B cell (primary cell): Measurements from ENCODE around the gene BLOC1S5. TPM values are rescaled to one million over a fixed set of nuclear protein-coding genes. Genes with fewer than 3 reads are reported as not detected.

ENCODE experiments used
- ATAC-seq: fragments of 200-7000 bp; cut with Tn5 transposase; one replicate; pipeline ENCODE4 v1.10.0; 2021; ENCODE audit warnings: low read depth, mild to moderate bottlenecking, moderate number of reproducible peaks, moderate library complexity
- CTCF ChIA-PET: fragments of 350-600 bp; sonication (Branson Sonifier 250); formaldehyde crosslinking; loops from one replicate; lab custom pipeline; 2021; ENCODE audit warnings: antibody characterized with exemption, inconsistent platforms; lab: Charles Lee
- POLR2A ChIA-PET: fragments of 350-600 bp; sonication (Branson Sonifier 250); formaldehyde crosslinking; loops from one replicate; lab custom pipeline; 2021; ENCODE audit warnings: antibody characterized with exemption; lab: Charles Lee
- DNase-seq: peaks from one replicate; pipeline ENCODE4 v3.0.0; 2013
- H2AFZ ChIP-seq: 2 replicates; pipeline ENCODE4 v1.6.1; 2012; ENCODE audit warnings: mild to moderate bottlenecking, low read depth, low read length; ENCODE audit not compliant: insufficient read depth, poor library complexity, severe bottlenecking
- H3K27ac ChIP-seq, 2 donors: 1 replicate in 1 of 2; 2 replicates in 1 of 2; pipeline ENCODE4 v1.5.1; 2012 to 2013; ENCODE audit warnings: low read length in 2 of 2, mild to moderate bottlenecking in 2 of 2, moderate library complexity in 1 of 2
- H3K27me3 ChIP-seq, 4 experiments: fragments of 200-600 bp in 1 of 4; sonication (generic) in 1 of 4; replicated peaks in 1 of 4; 1 replicate in 2 of 4; 2 replicates in 2 of 4; pipeline versions ENCODE4 v1.6.1 to v1.7.0; 2013 to 2016; ENCODE audit warnings: low read length in 3 of 4, mild to moderate bottlenecking in 2 of 4, mixed read lengths in 1 of 4, moderate library complexity in 1 of 4; ENCODE audit not compliant: insufficient read depth in 4 of 4, control insufficient read depth in 3 of 4; ENCODE audit errors: control extremely low read depth in 1 of 4
- H3K36me3 ChIP-seq, 2 experiments: replicated peaks in 1 of 2; 1 replicate in 1 of 2; 2 replicates in 1 of 2; pipeline versions ENCODE4 v1.6.1 to v1.7.1; 2013; ENCODE audit warnings: low read length in 1 of 2; ENCODE audit not compliant: insufficient read depth in 2 of 2, control insufficient read depth in 1 of 2; ENCODE audit errors: control extremely low read depth in 1 of 2, extremely low read depth in 1 of 2
- H3K4me1 ChIP-seq, 2 donors: fragments of 200-600 bp in 1 of 2; sonication (generic) in 1 of 2; 1 replicate in 1 of 2; 2 replicates in 1 of 2; pipeline versions ENCODE4 v1.5.1 to v1.6.1; 2013 to 2017; ENCODE audit warnings: low read length in 2 of 2; ENCODE audit not compliant: control insufficient read depth in 2 of 2, insufficient read depth in 2 of 2
- H3K4me2 ChIP-seq: replicated peaks from 2 replicates; pipeline ENCODE3; 2012; ENCODE audit warnings: mild to moderate bottlenecking, low read depth, low read length; ENCODE audit not compliant: poor library complexity, severe bottlenecking
- H3K4me3 ChIP-seq, 5 experiments: fragments of 200-600 bp in 1 of 5; sonication (generic) in 1 of 5; 1 replicate in 3 of 5; 2 replicates in 2 of 5; pipeline versions ENCODE4 v1.5.1 to v1.7.0; 2011 to 2016; ENCODE audit warnings: low read length in 4 of 5, mild to moderate bottlenecking in 4 of 5, low read depth in 2 of 5, control low read depth in 1 of 5, moderate library complexity in 1 of 5; ENCODE audit not compliant: insufficient read depth in 1 of 5; ENCODE audit errors: control extremely low read depth in 1 of 5, extremely low read depth in 1 of 5
- H3K79me2 ChIP-seq: fragments of 200-600 bp; sonication (generic); one replicate; pipeline ENCODE4 v1.6.0; 2016; ENCODE audit warnings: low read length; ENCODE audit not compliant: control insufficient read depth, insufficient read depth
- H3K9ac ChIP-seq: fragments of 200-600 bp; sonication (generic); 2 replicates; pipeline ENCODE4 v1.6.1; 2017; ENCODE audit warnings: mild to moderate bottlenecking, low read length, moderate library complexity
- H3K9me3 ChIP-seq, 3 donors: one replicate each; pipeline versions ENCODE4 v1.6.1 to v1.7.1; 2013; ENCODE audit warnings: low read length in 2 of 3; ENCODE audit not compliant: control insufficient read depth in 2 of 3, insufficient read depth in 1 of 3; ENCODE audit errors: control extremely low read depth in 1 of 3
- H4K20me1 ChIP-seq: 2 replicates; pipeline ENCODE4 v1.6.0; 2012; ENCODE audit warnings: mild to moderate bottlenecking, low read length; ENCODE audit not compliant: insufficient read depth, control insufficient read depth, poor library complexity, severe bottlenecking
- H3K27ac Mint-ChIP-seq: one replicate; pipeline ENCODE4 v1.8.0; 2021; ENCODE audit warnings: mixed read lengths
- H3K27me3 Mint-ChIP-seq: one replicate; pipeline ENCODE4 v1.8.0; 2021; ENCODE audit warnings: mixed read lengths
- H3K4me1 Mint-ChIP-seq: one replicate; pipeline ENCODE4 v1.8.0; 2021; ENCODE audit warnings: mixed read lengths
- H3K4me3 Mint-ChIP-seq: one replicate; pipeline ENCODE4 v1.8.0; 2021; ENCODE audit warnings: mixed read lengths
- H3K9me3 Mint-ChIP-seq: one replicate; pipeline ENCODE4 v1.8.0; 2022; ENCODE audit warnings: mixed read lengths; ENCODE audit not compliant: insufficient read depth
- CTCF ChIP-seq: fragments of 200-600 bp; IDR thresholded peaks from one replicate; pipeline ENCODE4 v1.8.0; 2022; ENCODE audit warnings: antibody characterized with exemption, mild to moderate bottlenecking
- EZH2 ChIP-seq: IDR thresholded peaks from 2 replicates; pipeline ENCODE4 v1.6.1; 2012; ENCODE audit warnings: borderline replicate concordance, low read depth, mild to moderate bottlenecking, moderate library complexity, low read length; ENCODE audit not compliant: insufficient read depth, poor library complexity, severe bottlenecking
- whole genome bisulfite sequencing: methylation state at CpG from one replicate; pipeline ENCODE4 v1.1.5; 2013; ENCODE audit warnings: missing lambda C conversion rate; ENCODE audit not compliant: insufficient coverage; 5-methylcytosine and 5-hydroxymethylcytosine counted together
- intact Hi-C: fragments of 100-400 bp; cut with micrococcal nuclease; formaldehyde crosslinking; loops from one replicate; pipeline ENCODE4 v1.10.0; 2022
- polyA plus RNA-seq: library from polyadenylated mRNA; depleted of rRNA; stranded (reverse); fragments of >200 nt; gene quantifications from 2 replicates; pipeline ENCODE4 v1.2.3, GENCODE V29; 2012
- total RNA-seq, 2 donors: library from RNA; stranded (reverse); fragments of 120-200 nt in 1 of 2; gene quantifications; 1 replicate in 1 of 2; 2 replicates in 1 of 2; pipeline versions ENCODE4 v1.2.3 to v1.2.4, GENCODE V29; 2013 to 2022

The BLOC1S5 gene
- total and polyA plus RNA-seq, 2 donors (not counting 1 experiment from before 2014, with no cell fraction given) = 5.2 to 18.8 TPM

DNA sequence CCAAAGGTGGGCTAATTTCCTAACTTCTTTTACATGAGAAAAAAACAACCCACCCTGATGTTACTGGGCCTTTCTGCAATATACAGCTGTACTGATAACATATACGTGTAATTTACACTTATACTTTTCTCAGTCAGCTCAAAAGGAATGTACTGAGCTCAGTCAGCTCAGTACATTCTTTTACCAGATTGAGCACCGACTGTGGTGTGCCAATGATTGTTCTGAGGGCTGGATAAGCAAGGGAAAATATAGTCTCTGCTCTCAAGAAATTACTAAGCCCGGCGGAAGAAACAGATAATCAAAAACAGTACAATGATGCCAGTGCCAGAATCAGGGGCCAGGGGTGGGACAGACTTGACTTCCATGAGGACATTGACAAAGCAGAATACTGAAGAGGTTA is 10.0 kb upstream of the BLOC1S5 start:
- H3K9ac ChIP-seq = no peak overlapping the region
- no peak overlapping the region for H2AFZ ChIP-seq
- H3K79me2 ChIP-seq = no peaks in the 10 kb centered on the region
- Mint-ChIP-seq H3K27me3 (no peaks in the 10 kb centered on the region), H3K9me3 (no peaks in the 10 kb centered on the region), H3K4me3 (no peak overlapping the region), H3K4me1 (peaks cover 4% of the 10 kb centered on the region), H3K27ac (no peak overlapping the region)
- 100% methylated on average over 2 of the region's 4 CpGs for WGBS
- no peak overlapping the region for H3K4me2 ChIP-seq
- no peaks in the 10 kb centered on the region for H3K9me3 ChIP-seq
- H3K27ac ChIP-seq = no peak overlapping the region
- DNase-seq (no peak), ATAC-seq (no peak)
- no peaks in the 10 kb centered on the region for H3K27me3 ChIP-seq
- POLR2A ChIA-PET = no interaction called here
- H3K36me3 ChIP-seq = peaks cover 0 to 1% of the 10 kb centered on the region in 2 experiments
- CTCF ChIA-PET = no interaction called here
- H3K4me3 ChIP-seq = no peak overlapping the region
- no peaks in the 10 kb centered on the region for H4K20me1 ChIP-seq
- peaks cover 3 to 5% of the 10 kb centered on the region in 2 donors for H3K4me1 ChIP-seq
- TF ChIP-seq CTCF (no peak), EZH2 (no peak)
- intact Hi-C loops = no loop called here

DNA sequence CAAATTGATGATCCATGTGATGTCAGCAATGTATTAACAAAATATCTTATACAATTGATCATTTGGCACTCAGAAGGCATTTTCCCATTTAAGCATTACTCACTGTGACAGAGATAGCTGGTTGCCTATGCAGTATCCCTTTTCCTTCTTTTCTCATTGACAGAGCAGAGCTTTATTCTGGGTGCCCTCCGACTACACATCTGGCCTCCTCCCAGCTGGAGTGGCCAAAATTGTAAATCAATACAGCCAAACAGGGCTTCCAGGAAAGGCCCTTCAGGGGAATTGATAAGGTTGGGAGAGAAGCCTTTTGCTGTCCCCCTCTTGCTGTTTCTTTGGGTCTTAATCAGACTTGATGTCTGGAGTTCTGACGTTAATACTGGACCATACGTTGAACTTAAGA is 9.6 kb upstream of the BLOC1S5 start:
- ATAC-seq = no peak
- Mint-ChIP-seq H3K9me3 (no peaks in the 10 kb centered on the region), H3K27ac (no peak overlapping the region), H3K4me3 (no peak overlapping the region), H3K4me1 (peaks cover 4% of the 10 kb centered on the region), H3K27me3 (no peaks in the 10 kb centered on the region)
- WGBS = 95% methylated on average over 2 of the region's 3 CpGs
- Histone ChIP-seq H3K4me3 (no peak overlapping the region), H3K9me3 (no peaks in the 10 kb centered on the region), H3K36me3 (peaks cover 0 to 1% of the 10 kb centered on the region in 2 experiments), H3K27ac (no peak overlapping the region), H3K4me2 (no peak overlapping the region), H3K79me2 (no peaks in the 10 kb centered on the region), H2AFZ (no peak overlapping the region), H4K20me1 (no peaks in the 10 kb centered on the region), H3K27me3 (no peaks in the 10 kb centered on the region), H3K4me1 (peaks cover 3 to 5% of the 10 kb centered on the region in 2 donors), H3K9ac (no peak overlapping the region)
- TF ChIP-seq CTCF (no peak), EZH2 (no peak)
- ChIA-PET POLR2A (no interaction called here), CTCF (interaction anchor here (1.0 kb wide), 1 partner anchor 174 kb away, joined by 3 read pairs; no protein-coding TSS in a partner anchor)
- intact Hi-C loops = no loop called here
- DNase-seq = no peak
